Placental epithelial cell (primary cell): ENCODE data around the gene TBC1D8. TPM values are rescaled to one million over a fixed set of nuclear protein-coding genes. Genes with fewer than 3 reads are reported as not detected.

ENCODE experiments used
- small RNA-seq: library from RNA; depleted of rRNA; stranded (forward); fragments of <200 nt; gene quantifications from one replicate; pipeline ENCODE3, GENCODE V24; 2012
- total RNA-seq: library from RNA; depleted of rRNA; stranded (reverse); fragments of >200 nt; gene quantifications from 2 replicates; pipeline ENCODE4 v1.2.3, GENCODE V29; 2012

Gene TBC1D8
- total RNA-seq: 3.1 and 11.4 TPM in 2 replicates

DNA sequence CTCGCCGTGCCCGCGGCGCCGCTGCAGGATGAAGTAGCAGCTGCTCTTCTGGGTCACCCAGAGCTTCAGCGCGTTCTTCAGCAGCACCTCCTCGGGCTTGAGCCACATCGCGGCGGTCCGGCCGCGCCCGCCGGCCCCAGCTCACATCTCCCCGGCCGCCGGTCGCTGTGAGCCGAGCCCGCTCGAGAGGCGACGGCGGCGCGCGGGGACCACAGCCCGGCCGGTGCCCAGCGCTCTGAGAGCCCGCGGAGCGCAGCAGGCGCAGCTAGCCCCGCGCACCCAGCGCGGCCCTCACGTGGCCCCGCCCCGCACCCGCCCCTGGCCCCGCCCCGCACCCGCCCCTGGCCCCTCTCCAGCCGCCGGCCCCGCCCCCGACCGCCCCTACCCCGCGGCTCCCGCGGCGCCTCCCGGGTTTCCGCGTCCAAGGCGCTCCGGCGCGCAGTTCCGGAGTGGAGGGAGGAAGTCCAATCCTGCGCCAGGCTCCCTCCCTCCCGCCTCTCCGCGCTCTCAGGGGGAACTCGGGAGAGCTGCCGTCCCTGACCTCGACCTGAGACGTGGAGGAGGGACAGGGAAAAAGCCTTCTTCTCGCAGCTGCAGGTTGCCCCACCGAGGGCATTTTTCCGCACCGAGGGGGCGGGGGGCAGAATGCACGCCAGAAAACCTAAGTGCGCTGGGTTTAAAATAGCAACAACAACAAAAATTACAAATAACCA is at the start of gene TBC1D8:
TSS of gene TBC1D8 (minus strand) at position 237 of the 713 bp plus-strand sequence. CDS start at position 108, 129 bp downstream.

DNA sequence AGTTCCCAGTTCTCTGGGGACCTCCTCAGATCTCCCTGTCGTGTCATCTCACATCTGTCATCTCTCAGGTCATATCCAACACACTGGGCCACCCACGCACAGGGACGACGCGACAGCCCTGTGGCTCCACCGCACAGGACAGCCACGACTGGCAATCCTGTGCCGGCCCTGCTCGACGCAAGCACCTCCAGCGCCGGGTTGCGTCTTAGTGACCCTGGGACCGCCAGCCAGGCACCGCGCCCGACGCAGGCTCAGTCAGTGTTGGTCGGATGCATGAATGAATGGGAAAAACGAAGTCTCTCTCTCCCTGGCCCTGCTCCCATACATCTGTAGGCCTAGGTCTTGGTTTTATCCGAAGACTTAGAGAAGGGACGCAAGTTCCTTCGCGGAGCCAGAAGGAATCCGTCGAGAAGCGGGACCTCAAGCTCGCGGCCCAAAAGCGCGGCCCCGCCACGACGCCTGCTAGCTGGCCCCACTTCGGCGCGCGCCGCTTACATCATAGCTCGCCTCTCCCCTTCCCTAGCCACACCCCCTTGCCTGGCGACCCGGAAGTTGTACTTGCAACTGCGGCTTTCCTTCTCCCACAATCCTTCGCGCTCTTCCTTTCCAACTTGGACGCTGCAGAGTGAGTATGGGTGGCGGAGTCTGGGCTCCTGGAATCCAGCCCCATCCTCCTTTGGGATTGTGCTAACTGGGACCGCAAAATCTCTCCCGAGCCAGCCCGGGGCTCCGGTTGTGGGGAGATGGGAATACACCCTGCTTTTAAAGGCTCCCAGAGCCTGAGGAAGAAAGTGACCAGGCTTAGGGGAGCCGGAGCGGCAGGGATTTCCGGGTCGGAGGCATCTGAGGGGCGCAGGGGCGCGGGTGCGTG is 149.3 kb downstream of the TBC1D8 start, which contains the start of gene RPL31:
TSS of gene RPL31 (plus strand) at position 599 of the 871 bp plus-strand sequence. CDS start 413 bp downstream, outside the sequence.

Small RNAs within 50 kb of the gene (small RNA-seq; reads per million reads assigned to genes)
- gene BBIP1P1: not detected

Other genes with a start within 250 kb of the TBC1D8 start
- 434 and 1,265 TPM in 2 replicates for gene RPL31, start 149.1 kb downstream of the TBC1D8 start, total RNA-seq
- gene CNOT11, start 101.5 kb upstream of the TBC1D8 start, total RNA-seq: 45.9 and 98.1 TPM in 2 replicates
- 46.6 and 47.9 TPM in 2 replicates for gene RNF149, start 157.3 kb upstream of the TBC1D8 start, total RNA-seq
- not detected in 2 replicates for gene CREG2, start 236.1 kb upstream of the TBC1D8 start, total RNA-seq